Colonic mucosa (tissue), 4 donors: ENCODE results near the gene NBEA. TPM values are rescaled to one million over a fixed set of nuclear protein-coding genes. Genes with fewer than 3 reads are reported as not detected.

ENCODE experiments used
- DNase-seq: peaks from one replicate; pipeline ENCODE4 v3.0.0-alpha.2; 2020
- H3K27ac ChIP-seq: fragments of 200-600 bp; one replicate; pipeline ENCODE4 v1.8.0; 2021
- H3K27me3 ChIP-seq: fragments of 200-600 bp; one replicate; pipeline ENCODE4 v1.8.0; 2021
- H3K36me3 ChIP-seq: fragments of 200-600 bp; one replicate; pipeline ENCODE4 v1.8.0; 2021
- H3K4me1 ChIP-seq: fragments of 200-600 bp; one replicate; pipeline ENCODE4 v1.8.0; 2021; ENCODE audit warnings: mild to moderate bottlenecking
- H3K4me3 ChIP-seq: fragments of 200-600 bp; one replicate; pipeline ENCODE4 v1.8.0; 2021
- H3K9ac ChIP-seq, 2 donors: one replicate each; pipeline ENCODE4 v1.7.0; 2013; ENCODE audit warnings: control low read depth in 2 of 2, low read depth in 2 of 2, low read length in 2 of 2
- H3K9me3 ChIP-seq: fragments of 200-600 bp; one replicate; pipeline ENCODE4 v1.8.0; 2021
- intact Hi-C: fragments of 100-400 bp; cut with DNase I; formaldehyde crosslinking; loops from one replicate; pipeline ENCODE4 v1.14.1; 2022
- total RNA-seq, 2 donors: library from RNA; stranded (reverse); fragmentation: NEBNext Ultra II Directional in 1 of 2; extraction: Animal tissue kit (Norgen Biotek cat#: 25700) in 1 of 2; gene quantifications; one replicate each; pipeline ENCODE4 v1.2.1, GENCODE V29; 2021
- TF ChIP-seq, protein P1 (sequence below): fragments of 200-600 bp; IDR thresholded peaks from one replicate; pipeline ENCODE4 v1.8.0; 2022; ENCODE audit warnings: antibody characterized with exemption, mild to moderate bottlenecking
- donor health status: healthy.
- donor health status: DM: no; HTN: no; CAD: no.
- donor health status: DM: no; HTN: no; CAD: no.

The NBEA gene
- total RNA-seq, 2 donors from 2014 or later: 1.9 to 5.5 TPM

DNA sequence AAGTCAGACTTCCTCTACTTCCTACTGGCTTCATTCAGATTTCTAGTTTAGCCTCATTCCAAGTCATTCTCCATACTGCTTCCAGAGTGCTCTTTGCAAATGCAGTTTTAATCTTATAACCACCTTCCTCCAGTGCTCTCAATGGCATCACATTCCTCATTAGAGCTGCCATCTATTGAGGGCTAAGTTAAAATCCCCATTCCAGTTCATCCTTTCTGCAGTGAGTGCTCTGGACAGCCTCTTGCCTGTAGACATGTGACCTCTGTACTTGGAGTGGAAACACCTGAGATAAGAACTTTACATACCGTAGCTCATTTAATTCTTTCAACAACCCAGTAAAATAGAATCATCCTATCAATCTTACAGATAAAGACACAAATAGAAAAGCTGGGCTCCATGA lies 592.3 kb downstream of the NBEA start:
- no peak overlapping the region for H3K9ac ChIP-seq
- no peaks in the 10 kb centered on the region for H3K27me3 ChIP-seq
- H3K4me3 ChIP-seq: no peak overlapping the region
- intact Hi-C loops: no loop called here
- TF ChIP-seq, protein P1, sequence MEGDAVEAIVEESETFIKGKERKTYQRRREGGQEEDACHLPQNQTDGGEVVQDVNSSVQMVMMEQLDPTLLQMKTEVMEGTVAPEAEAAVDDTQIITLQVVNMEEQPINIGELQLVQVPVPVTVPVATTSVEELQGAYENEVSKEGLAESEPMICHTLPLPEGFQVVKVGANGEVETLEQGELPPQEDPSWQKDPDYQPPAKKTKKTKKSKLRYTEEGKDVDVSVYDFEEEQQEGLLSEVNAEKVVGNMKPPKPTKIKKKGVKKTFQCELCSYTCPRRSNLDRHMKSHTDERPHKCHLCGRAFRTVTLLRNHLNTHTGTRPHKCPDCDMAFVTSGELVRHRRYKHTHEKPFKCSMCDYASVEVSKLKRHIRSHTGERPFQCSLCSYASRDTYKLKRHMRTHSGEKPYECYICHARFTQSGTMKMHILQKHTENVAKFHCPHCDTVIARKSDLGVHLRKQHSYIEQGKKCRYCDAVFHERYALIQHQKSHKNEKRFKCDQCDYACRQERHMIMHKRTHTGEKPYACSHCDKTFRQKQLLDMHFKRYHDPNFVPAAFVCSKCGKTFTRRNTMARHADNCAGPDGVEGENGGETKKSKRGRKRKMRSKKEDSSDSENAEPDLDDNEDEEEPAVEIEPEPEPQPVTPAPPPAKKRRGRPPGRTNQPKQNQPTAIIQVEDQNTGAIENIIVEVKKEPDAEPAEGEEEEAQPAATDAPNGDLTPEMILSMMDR: no peak
- H3K4me1 ChIP-seq: no peaks in the 10 kb centered on the region
- no peak overlapping the region for H3K27ac ChIP-seq
- no peak for DNase-seq
- no peaks in the 10 kb centered on the region for H3K36me3 ChIP-seq
- no peaks in the 10 kb centered on the region for H3K9me3 ChIP-seq

DNA sequence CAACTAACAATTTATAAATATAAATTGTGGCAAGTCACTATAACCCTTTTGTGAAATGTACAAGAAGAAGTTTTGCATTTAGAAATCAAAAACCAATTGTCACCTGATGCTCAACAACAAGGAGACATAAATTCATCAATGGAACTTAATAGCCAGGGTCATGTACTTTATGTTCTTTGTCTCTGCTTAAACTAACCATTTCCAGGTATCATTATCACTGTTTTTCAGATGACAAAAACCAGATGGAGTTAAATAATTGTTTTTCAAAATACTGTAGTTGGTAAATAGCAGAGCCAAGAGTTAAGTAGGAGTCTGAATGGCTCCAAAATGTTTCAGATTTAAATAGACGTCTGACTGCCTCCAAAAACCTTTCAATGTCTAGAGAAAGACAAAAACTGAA lies 606.7 kb downstream of the NBEA start:
- H3K4me1 ChIP-seq: no peaks in the 10 kb centered on the region
- no peak overlapping the region for H3K9ac ChIP-seq
- H3K9me3 ChIP-seq: no peaks in the 10 kb centered on the region
- no peak overlapping the region for H3K27ac ChIP-seq
- DNase-seq: no peak
- no peaks in the 10 kb centered on the region for H3K36me3 ChIP-seq
- intact Hi-C loops: no loop called here
- no peak overlapping the region for H3K4me3 ChIP-seq
- H3K27me3 ChIP-seq: no peaks in the 10 kb centered on the region
- TF ChIP-seq, protein P1: no peak

DNA sequence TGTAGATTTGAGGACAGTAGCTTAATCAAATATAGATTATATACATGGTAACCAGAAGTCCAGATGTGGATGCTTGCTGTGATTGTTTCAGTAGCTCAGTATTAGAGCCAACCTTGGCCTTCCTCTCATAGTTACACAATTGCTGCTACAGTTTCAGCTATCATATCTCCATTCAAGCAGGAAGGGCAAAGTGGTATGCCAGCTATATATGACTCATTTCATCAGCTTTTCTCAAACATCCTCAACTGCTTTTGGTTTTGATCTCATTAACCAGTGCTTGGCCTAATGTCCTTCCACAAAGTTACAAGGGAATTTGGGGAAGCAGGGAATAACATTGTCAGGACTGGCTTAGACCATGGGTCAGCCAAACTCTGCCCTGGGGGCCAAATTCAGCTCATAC lies 607.4 kb downstream of the NBEA start:
- intact Hi-C loops: no loop called here
- TF ChIP-seq, protein P1: no peak
- DNase-seq: no peak
- Histone ChIP-seq H3K4me3 (no peak overlapping the region), H3K27ac (no peak overlapping the region), H3K36me3 (no peaks in the 10 kb centered on the region), H3K9ac (no peak overlapping the region), H3K27me3 (no peaks in the 10 kb centered on the region), H3K4me1 (no peaks in the 10 kb centered on the region), H3K9me3 (no peaks in the 10 kb centered on the region)

DNA sequence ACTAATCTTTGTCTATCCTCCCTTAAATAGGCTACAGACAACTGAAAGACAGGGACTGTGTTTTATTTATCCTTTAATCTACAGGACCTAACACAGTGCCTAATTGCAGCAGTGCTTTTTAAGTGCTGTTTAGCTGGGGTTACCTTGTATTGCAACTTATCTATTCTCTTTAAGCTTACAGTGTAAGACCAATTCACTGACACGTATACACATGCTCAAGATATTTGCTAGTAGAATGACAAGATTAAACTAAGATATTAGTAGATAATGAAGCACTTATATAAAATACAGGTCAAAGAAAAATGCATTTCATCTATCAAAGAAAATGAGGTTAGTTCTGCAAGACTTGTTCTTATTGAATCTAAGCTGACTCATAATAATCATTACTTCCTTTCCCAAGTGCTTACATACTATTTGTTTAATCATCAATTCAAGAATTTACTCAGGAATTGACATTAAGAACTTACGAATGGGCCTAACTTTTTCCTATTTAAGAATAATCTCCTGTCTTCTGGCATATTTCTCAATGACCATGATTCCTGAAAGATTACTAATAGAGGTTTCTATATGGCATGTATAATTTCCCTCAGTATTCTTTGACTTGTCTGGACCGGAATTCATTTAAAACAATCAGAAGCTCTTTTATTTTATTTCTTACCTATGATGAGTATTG lies 610.2 kb downstream of the NBEA start:
- no peak overlapping the region for H3K27ac ChIP-seq
- no peak for DNase-seq
- no peak overlapping the region for H3K9ac ChIP-seq
- intact Hi-C loops: no loop called here
- no peaks in the 10 kb centered on the region for H3K9me3 ChIP-seq
- no peak overlapping the region for H3K4me3 ChIP-seq
- no peaks in the 10 kb centered on the region for H3K4me1 ChIP-seq
- H3K36me3 ChIP-seq: no peaks in the 10 kb centered on the region
- no peaks in the 10 kb centered on the region for H3K27me3 ChIP-seq
- TF ChIP-seq, protein P1: no peak

DNA sequence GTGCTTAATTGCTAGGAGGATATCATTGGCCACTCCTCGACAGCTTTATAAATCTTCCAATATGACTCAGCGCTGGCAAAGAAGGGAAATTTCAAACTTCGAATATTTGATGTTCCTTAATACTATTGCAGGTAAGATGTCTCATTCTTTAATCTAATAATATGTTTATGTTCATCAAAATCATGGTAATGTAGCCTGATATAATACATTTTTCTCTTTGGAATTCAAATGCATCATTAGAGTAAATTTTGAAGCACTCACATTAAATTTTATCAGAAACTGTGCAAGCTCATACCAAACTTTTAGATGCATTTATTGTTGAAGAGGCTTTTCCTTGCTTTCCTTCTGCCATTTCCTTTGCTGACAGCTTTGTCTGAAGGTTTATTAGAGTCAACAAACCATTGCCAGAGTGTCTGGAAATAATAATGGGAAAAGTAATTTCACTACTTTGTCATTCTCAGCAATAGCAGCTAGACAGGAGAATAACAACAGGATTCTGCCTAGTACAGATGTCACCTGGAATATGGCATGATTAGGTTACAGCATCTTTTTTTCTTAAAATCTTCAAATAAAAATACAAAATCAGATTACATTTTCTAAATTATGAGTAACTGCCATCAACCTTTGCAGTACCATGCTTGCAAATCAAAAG lies 613.0 kb downstream of the NBEA start:
- no peak overlapping the region for H3K9ac ChIP-seq
- H3K4me3 ChIP-seq: no peak overlapping the region
- no peaks in the 10 kb centered on the region for H3K4me1 ChIP-seq
- no peak for DNase-seq
- H3K27me3 ChIP-seq: no peaks in the 10 kb centered on the region
- TF ChIP-seq, protein P1: no peak
- no peaks in the 10 kb centered on the region for H3K36me3 ChIP-seq
- H3K9me3 ChIP-seq: no peaks in the 10 kb centered on the region
- intact Hi-C loops: no loop called here
- no peak overlapping the region for H3K27ac ChIP-seq
